SK-N-SH treated with all-trans-retinoic acid at 6 μM for 48 hours (cell line): ENCODE measurements around the gene BMP4.

Source experiments
- ESRRG ChIP-seq: fragments of 250-450 bp; sonication (Bioruptor Pico); IDR thresholded peaks from 2 replicates; pipeline ENCODE4 v1.6.1; 2021; ENCODE audit warnings: mild to moderate bottlenecking
- GLIS3 ChIP-seq: fragments of 250-450 bp; sonication (Bioruptor Pico); IDR thresholded peaks from 2 replicates; pipeline ENCODE4 v1.5.0; 2020; ENCODE audit warnings: mild to moderate bottlenecking, moderate library complexity
- SNAI2 ChIP-seq: fragments of 250-450 bp; sonication (Bioruptor Pico); IDR thresholded peaks from 2 replicates; pipeline ENCODE4 v1.5.0; 2020; ENCODE audit warnings: mild to moderate bottlenecking, moderate library complexity
- TOX ChIP-seq: fragments of 250-450 bp; sonication (Bioruptor Pico); IDR thresholded peaks from 2 replicates; pipeline ENCODE4 v1.8.0; 2021; ENCODE audit warnings: mild to moderate bottlenecking, moderate library complexity, borderline replicate concordance
- ZFP30 ChIP-seq: fragments of 450-650 bp; formaldehyde crosslinking; IDR thresholded peaks from 2 replicates; pipeline ENCODE4 v1.5.0; 2022; ENCODE audit warnings: mild to moderate bottlenecking, moderate library complexity
- ZNF8 ChIP-seq: fragments of 450-650 bp; formaldehyde crosslinking; IDR thresholded peaks from 2 replicates; pipeline ENCODE4 v1.5.0; 2020; ENCODE audit warnings: mild to moderate bottlenecking, moderate library complexity
- TF ChIP-seq, protein P1 (sequence below): fragments of 250-450 bp; sonication (Bioruptor Pico); IDR thresholded peaks from 2 replicates; pipeline ENCODE4 v1.8.0; 2021; ENCODE audit warnings: low read depth, mild to moderate bottlenecking, moderate library complexity, borderline replicate concordance
- TF ChIP-seq, protein P2 (sequence below): fragments of 250-450 bp; sonication (Bioruptor Pico); IDR thresholded peaks from 2 replicates; pipeline ENCODE4 v1.5.1; 2020; ENCODE audit warnings: low read depth, mild to moderate bottlenecking, moderate library complexity

DNA sequence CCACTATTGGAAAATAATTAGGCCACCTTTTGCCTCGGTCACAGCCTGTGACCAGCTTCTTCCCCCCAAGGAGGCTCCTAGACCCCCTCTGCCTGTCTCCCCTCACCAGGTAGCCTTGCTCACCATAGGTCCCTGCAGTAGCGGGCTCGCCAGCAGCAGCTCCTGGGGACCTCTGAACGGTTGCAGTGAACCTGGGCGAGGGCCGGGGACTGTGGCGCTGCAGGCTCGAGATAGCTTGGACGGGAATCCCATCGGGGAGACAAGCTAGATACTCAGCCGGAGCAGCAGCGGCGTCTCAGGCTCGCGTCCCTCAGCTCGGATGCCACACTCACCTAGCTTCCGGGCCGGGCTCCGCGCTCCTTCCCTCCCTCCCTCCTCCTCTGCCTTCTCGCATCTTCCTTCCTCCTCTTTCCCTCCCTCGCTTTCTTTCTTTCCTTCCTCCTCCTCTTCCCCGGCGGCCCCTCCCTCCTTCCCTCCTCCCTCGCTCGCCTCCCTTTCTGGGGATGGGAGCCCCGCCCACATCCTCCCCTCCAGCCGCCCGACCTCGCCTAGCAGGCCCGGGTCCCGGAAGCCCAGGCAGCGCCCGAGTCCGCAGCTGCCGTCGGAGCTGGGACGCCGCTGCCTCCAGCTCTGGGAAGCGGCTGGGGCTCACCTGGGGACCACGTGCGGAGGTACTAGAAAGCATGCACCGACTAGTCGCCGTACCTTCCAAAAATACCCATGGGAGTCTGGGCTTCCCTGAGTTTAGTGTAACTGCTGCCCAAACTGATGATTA lies at the start of gene BMP4:
- TF ChIP-seq ZFP30 (no peak), ZNF8 (CRISPR knock-in tag) (no peak), TOX (no peak), GLIS3 (no peak), ESRRG (no peak), SNAI2 (no peak)
- TF ChIP-seq, protein P1, sequence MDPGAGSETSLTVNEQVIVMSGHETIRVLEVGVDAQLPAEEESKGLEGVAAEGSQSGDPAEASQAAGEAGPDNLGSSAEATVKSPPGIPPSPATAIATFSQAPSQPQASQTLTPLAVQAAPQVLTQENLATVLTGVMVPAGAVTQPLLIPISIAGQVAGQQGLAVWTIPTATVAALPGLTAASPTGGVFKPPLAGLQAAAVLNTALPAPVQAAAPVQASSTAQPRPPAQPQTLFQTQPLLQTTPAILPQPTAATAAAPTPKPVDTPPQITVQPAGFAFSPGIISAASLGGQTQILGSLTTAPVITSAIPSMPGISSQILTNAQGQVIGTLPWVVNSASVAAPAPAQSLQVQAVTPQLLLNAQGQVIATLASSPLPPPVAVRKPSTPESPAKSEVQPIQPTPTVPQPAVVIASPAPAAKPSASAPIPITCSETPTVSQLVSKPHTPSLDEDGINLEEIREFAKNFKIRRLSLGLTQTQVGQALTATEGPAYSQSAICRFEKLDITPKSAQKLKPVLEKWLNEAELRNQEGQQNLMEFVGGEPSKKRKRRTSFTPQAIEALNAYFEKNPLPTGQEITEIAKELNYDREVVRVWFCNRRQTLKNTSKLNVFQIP (CRISPR knock-in tag): no peak
- TF ChIP-seq, protein P2, sequence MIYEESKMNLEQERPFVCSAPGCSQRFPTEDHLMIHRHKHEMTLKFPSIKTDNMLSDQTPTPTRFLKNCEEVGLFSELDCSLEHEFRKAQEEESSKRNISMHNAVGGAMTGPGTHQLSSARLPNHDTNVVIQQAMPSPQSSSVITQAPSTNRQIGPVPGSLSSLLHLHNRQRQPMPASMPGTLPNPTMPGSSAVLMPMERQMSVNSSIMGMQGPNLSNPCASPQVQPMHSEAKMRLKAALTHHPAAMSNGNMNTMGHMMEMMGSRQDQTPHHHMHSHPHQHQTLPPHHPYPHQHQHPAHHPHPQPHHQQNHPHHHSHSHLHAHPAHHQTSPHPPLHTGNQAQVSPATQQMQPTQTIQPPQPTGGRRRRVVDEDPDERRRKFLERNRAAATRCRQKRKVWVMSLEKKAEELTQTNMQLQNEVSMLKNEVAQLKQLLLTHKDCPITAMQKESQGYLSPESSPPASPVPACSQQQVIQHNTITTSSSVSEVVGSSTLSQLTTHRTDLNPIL (CRISPR knock-in tag): no peak
